Fibroblast of skin of left quadriceps (primary cell): ENCODE results near the gene CCDC6.
"Not testable (repeated sequence)": the region's sequence is repeated elsewhere in the genome, so short reads cannot be mapped to it uniquely, and the experiment has no call there.

Experiments used
- DNase-seq, 2 experiments: peaks; one replicate each; pipeline ENCODE4 v3.0.0-alpha.2; 2013; ENCODE audit warnings: low read depth in 2 of 2

CCDC6 gene

DNA sequence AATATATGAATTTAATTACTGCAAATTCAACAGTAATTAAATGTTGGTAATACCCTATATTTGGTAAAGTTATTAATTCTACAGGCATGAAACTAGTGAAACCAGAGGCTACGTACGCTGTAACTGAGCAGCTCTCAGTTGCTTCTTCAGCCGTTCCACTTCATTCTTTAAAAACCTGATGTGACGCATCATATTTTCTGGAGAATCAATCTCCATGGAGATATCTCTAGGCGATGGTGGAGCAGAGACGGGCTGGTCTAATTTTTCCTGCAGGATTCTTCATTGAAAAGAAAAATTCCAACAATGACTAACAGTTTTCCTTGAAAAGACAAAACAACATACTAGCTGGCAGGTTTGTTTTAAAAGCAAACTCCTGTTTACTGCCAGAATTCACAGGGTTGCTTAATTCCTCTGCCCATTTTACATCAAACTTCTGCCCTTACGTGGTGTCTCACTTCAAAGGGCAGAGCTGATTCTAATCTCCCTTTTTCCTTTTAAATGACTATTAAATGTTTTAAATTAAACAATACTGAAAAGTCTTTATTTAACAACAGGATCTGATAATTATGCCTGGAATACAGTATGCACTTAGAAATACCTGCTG lies 93.7 kb downstream of the CCDC6 start:
- no peak for DNase-seq

GRCh38 chr10:59809644-59809974 lies 96.7 kb downstream of the CCDC6 start:
- DNase-seq: no peak

DNA sequence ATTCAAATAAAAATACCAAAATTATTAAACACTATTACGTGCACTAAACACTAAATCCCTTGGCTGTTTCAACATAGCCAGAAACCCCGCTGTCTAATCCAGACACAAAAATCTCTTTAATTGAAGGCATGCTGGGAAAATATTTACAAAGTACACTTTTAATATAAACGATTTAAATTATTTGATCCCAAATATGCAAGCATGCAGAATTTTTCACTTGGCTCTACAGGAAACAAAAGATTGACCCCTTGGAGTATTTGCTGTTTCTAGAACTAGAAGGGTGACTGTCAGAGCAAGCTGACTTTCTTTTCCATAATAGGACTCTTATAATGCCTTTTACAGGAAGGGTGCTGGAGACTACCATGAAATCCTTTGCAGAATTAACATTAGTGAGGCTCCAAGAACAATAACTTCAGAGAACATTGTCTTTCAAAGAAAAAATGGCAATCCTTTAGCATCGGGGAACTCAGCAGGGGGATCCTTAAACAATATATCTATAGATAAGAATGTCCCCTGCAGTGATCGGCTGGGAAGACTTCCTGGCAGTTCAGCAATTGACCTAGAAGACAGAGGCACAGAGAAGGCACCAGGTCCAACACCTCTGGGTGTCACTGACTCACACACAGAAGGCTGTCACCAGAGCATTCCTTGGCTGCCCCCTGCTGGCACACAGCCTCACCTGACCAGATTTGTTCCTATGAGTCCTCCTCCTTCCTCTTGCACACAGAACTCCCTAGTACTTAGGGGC lies 97.3 kb downstream of the CCDC6 start:
- peak in 1 of 2 experiments; percentile 6 for DNase-seq

GRCh38 chr10:59807629-59808620 lies 98.4 kb downstream of the CCDC6 start:
- no peak for DNase-seq

- no peak for DNase-seq
Observed at GRCh38 chr10:59805014-59805413, 101.3 kb downstream of the CCDC6 start.

GRCh38 chr10:59804220-59804619 lies 102.1 kb downstream of the CCDC6 start:
- no peak for DNase-seq

DNA sequence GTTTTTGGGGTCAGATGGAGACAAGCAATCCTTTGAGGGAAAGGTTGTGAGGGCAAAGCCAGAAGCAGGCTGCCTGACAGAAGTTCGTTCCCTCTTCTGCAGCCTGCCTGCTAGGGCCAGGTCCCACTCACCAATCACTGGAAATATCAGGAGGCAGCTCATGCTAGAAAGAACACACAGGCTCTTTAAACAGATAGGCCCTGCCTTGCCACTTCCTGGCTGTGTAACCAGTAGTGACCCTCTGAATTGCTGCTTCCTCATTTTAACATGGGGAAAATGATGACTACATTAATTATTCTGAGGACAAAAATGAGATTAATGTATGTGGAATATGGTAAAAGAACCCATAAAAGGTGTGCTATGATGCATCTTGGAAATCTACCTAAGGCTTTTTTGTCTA lies 102.6 kb downstream of the CCDC6 start:
- no peak for DNase-seq

- DNase-seq: no peak
Observed at GRCh38 chr10:59801171-59801570, 105.2 kb downstream of the CCDC6 start.

DNA sequence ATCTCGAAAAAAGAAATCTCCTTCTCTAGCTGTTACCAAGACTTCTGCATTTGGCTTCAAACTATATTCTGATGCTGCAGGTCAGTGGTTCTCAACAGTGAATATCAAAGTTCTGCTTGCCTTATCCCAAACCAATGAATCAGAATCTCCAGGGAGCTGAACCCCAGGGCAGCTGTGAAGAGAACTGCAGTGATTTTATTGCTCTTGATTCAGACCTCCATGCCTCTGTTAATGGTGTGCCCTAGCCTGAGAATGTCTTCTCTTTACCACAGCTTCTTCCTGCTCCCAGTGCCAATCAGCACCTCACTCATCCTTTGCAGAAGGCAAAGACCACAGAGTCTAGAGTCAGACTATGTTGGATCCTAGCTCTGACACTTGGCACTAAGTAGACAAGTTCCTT lies 106.9 kb downstream of the CCDC6 start:
- no peak for DNase-seq

DNA sequence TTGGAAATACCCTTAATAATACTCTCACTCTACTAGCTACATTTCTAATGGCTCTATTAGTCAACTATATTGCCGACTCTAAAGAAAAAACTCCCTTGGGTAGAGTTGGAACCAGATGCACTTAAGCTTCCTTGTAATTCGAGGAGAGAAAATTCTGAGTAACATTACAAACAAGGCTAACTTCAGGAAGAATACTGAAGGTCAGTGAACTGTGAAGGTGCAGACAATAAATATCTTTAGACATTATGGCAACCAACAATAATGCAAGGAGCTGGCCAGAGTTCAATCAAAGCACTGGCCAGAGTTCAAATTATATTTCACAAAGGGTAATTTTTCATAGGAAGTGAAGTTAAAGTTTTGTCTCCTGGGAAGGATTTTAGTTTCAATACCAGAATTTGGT lies 112.4 kb downstream of the CCDC6 start:
- no peak for DNase-seq

DNA sequence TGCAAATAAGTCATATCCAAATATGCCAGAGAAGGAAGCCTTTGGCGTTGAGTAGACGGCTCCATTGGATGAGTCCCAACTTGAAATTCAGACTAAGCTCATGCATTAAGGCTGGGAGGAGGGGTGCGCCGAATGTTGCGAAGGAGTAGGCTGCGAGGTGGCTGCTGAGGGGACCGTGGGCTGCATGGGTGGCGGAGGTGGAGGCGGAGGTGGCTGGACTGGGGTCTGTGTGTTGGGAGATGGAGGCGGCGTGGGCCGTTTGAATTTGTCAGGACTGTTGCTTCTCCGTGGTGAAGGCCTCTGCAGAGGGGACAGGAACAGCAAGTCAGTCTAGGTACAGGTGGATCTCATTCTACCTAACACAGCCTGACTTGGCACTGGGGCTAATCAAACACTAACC lies 113.5 kb downstream of the CCDC6 start:
- DNase-seq: no peak

DNA sequence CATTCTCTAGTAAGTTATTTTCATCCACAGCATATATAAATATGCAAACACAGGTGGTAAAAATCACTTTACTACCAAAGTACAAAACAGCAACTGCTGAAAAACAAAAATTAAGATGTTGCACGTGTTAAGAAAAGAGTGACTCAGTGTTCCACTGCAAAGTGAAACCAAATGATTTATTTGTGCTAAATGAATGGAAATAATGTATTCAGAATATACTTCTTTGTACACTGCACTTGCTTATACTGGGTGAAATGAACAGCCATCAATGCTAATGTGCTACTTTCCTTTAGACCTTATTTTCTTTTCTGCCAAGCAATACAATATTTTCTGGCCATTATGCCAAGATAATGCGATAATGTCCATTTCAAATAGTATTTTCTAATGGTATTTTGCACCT lies 114.8 kb downstream of the CCDC6 start:
- DNase-seq: no peak

GRCh38 chr10:59790080-59790479 lies 116.3 kb downstream of the CCDC6 start:
- not testable (repeated sequence) for DNase-seq

GRCh38 chr10:59788914-59789313 lies 117.4 kb downstream of the CCDC6 start:
- not testable (repeated sequence) for DNase-seq

GRCh38 chr10:59787032-59787431 lies 119.3 kb downstream of the CCDC6 start:
- DNase-seq: not testable (repeated sequence)

DNA sequence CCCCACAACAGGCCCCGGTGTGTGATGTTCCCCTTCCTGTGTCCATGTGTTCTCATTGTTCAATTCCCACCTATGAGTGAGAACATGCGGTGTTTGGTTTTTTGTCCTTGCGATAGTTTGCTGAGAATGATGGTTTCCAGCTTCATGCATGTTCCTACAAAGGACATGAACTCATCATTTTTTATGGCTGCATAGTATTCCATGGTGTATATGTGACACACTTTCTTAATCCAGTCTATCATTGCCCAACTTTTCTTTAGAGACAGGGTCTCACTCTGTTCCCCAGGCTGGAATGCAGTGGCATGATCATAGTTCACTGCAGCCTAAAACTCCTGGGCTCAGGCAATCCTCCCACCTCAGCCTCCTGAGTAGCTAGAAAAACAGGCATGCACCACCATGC lies 120.9 kb downstream of the CCDC6 start:
- DNase-seq: not testable (repeated sequence)

DNA sequence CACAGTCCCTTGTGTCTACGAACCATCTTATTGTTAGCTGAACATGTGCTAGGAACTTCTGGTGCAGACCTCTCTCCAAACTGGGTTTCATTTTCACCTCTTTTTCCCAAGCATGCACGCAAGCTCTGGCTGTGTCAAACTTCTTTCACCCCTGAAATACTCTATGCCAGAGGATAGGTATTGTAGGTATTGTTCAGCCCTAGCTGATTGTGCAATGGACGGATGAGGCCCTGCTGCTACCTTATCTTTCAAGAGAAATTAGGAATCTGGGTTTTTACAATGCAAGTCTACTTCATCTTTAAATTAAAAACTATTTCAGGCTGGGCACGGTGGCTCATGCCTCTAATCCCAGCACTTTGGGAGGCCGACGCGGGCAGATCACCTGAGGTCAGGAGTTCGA lies 124.8 kb downstream of the CCDC6 start:
- DNase-seq: no peak

- DNase-seq: no peak
Observed at GRCh38 chr10:59779756-59780533, 126.4 kb downstream of the CCDC6 start.

- no peak for DNase-seq
Observed at GRCh38 chr10:59774451-59774850, 131.9 kb downstream of the CCDC6 start.

GRCh38 chr10:59773088-59773487 lies 133.3 kb downstream of the CCDC6 start:
- DNase-seq: no peak

GRCh38 chr10:59771162-59771807 lies 135.1 kb downstream of the CCDC6 start:
- DNase-seq: no peak
